H1 (cell line): ENCODE measurements around the gene TMEM170A. TPM values are rescaled to one million over a fixed set of nuclear protein-coding genes. Genes with fewer than 3 reads are reported as not detected.

ENCODE experiments used
- BCL11A ChIP-seq, 2 experiments: IDR thresholded peaks; one replicate each; pipeline ENCODE4 v1.6.1; 2011; ENCODE audit warnings: low read depth in 2 of 2, low read length in 2 of 2, mild to moderate bottlenecking in 2 of 2
- CBX5 ChIP-seq: fragments of 300-800, 300-1000 bp; sonication (generic); IDR thresholded peaks from 2 replicates; pipeline ENCODE4 v1.7.1; 2016; ENCODE audit warnings: antibody characterized with exemption, low read length, low read depth
- CHD1 ChIP-seq: IDR thresholded peaks from 2 replicates; pipeline ENCODE4 v1.6.1; 2012; ENCODE audit warnings: low read depth, low read length, improper control_type of control experiment
- EGR1 ChIP-seq: IDR thresholded peaks from 2 replicates; pipeline ENCODE4 v1.6.1; 2011; ENCODE audit warnings: low read depth, low read length, borderline replicate concordance
- EZH2 ChIP-seq: fragments of 200-600 bp; sonication (generic); IDR thresholded peaks from 2 replicates; pipeline ENCODE4 v1.7.1; 2012; ENCODE audit warnings: low read depth, mild to moderate bottlenecking, moderate library complexity, low read length, inconsistent platforms; ENCODE audit not compliant: severe bottlenecking
- FOSL1 ChIP-seq: IDR thresholded peaks from 2 replicates; pipeline ENCODE4 v1.6.1; 2011; ENCODE audit warnings: mild to moderate bottlenecking, low read depth, low read length, moderate library complexity; ENCODE audit not compliant: insufficient read depth
- KDM4A ChIP-seq: IDR thresholded peaks from one replicate; pipeline ENCODE4 v1.7.1; 2012; ENCODE audit warnings: low read depth, mild to moderate bottlenecking, moderate library complexity, low read length, inconsistent platforms; ENCODE audit not compliant: severe bottlenecking
- KDM5A ChIP-seq: fragments of 200-600 bp; IDR thresholded peaks from 2 replicates; pipeline ENCODE4 v1.7.1; 2012; ENCODE audit warnings: mild to moderate bottlenecking, low read length, inconsistent platforms, mixed read lengths
- NRF1 ChIP-seq: IDR thresholded peaks from 2 replicates; pipeline ENCODE4 v1.6.1; 2011; ENCODE audit warnings: mild to moderate bottlenecking, low read depth, low read length, improper control_type of control experiment
- RBBP5 ChIP-seq: IDR thresholded peaks from 2 replicates; pipeline ENCODE4 v1.7.1; 2012; ENCODE audit warnings: low read depth, mild to moderate bottlenecking, inconsistent platforms, low read length, moderate library complexity, borderline replicate concordance
- RNF2 ChIP-seq: fragments of 200-900, 300-1000 bp; sonication (generic); IDR thresholded peaks from 2 replicates; pipeline ENCODE4 v1.7.1; 2016; ENCODE audit warnings: borderline replicate concordance, low read depth, mild to moderate bottlenecking, antibody characterized with exemption, low read length; ENCODE audit not compliant: poor library complexity, severe bottlenecking; ENCODE audit errors: missing control alignments
- SAP30 ChIP-seq: fragments of 300-600 bp; sonication (generic); IDR thresholded peaks from 2 replicates; pipeline ENCODE4 v1.7.1; 2012; ENCODE audit warnings: low read length, moderate library complexity, mild to moderate bottlenecking, inconsistent platforms; ENCODE audit not compliant: insufficient read depth, insufficient replicate concordance
- SIX5 ChIP-seq: IDR thresholded peaks from 2 replicates; pipeline ENCODE4 v1.6.1; 2011; ENCODE audit warnings: mild to moderate bottlenecking, low read depth, low read length
- SP1 ChIP-seq: IDR thresholded peaks from 2 replicates; pipeline ENCODE4 v1.6.1; 2011; ENCODE audit warnings: low read depth, low read length
- SRF ChIP-seq: IDR thresholded peaks from 2 replicates; pipeline ENCODE4 v1.6.1; 2011; ENCODE audit warnings: mild to moderate bottlenecking, low read depth, low read length, moderate library complexity
- TAF1 ChIP-seq: IDR thresholded peaks from 2 replicates; pipeline ENCODE4 v1.6.1; 2011; ENCODE audit warnings: mild to moderate bottlenecking, low read depth, low read length
- polyA plus RNA-seq, 7 experiments: library from polyadenylated mRNA; depleted of rRNA in 3 of 7; stranded (reverse) in 5 of 7; unstranded in 2 of 7; fragments of >200 nt in 5 of 7; fragments of 200-250 nt in 2 of 7; gene quantifications; 1 replicate in 5 of 7; 2 replicates in 1 of 7; 4 replicates in 1 of 7; pipeline versions ENCODE4 v1.2.1 to v1.2.3, GENCODE V29; 2011 to 2013; ENCODE audit warnings: missing spikeins in 2 of 7, mixed read lengths in 2 of 7
- total RNA-seq: library from RNA; stranded (reverse); fragmentation: NEBNext Ultra II Directional; extraction: Animal tissue kit (Norgen Biotek cat#: 25700); gene quantifications from 2 replicates; pipeline ENCODE4 v1.2.1, GENCODE V29; 2021

Gene TMEM170A
- total and polyA plus RNA-seq, 2 of the 8 experiments (the other 6 are each of a cell fraction or from before 2014, with no cell fraction given), result 22.9 to 56.6 TPM

- TF ChIP-seq CBX5, result no peak
- no peak for TF ChIP-seq RNF2
- no peak for TF ChIP-seq EZH2
- TF ChIP-seq KDM5A, result no peak
- TF ChIP-seq BCL11A (IDR thresholded peaks at IDR 0.05; ENCODE audit: low read depth in 2 of 2, low read length in 2 of 2), result no peak
- TF ChIP-seq SP1, result no peak
- TF ChIP-seq FOSL1, result no peak
- no peak for TF ChIP-seq SIX5
- TF ChIP-seq RBBP5, result peak; percentile 10; the same call in 1 of the 2 replicates
- no peak for TF ChIP-seq EGR1
- TF ChIP-seq SRF, result no peak
- TF ChIP-seq TAF1, result peak; percentile 86
- TF ChIP-seq CHD1, result no peak
- TF ChIP-seq NRF1, result peak; percentile 77
- peak; percentile 66 for TF ChIP-seq SAP30
- no peak for TF ChIP-seq KDM4A
Measured at GRCh38 chr16:75433732-75434413, 30.6 kb downstream of the TMEM170A start (continued).
